ENCODE measurements around the gene C11orf68.

The C11orf68 gene

DNA sequence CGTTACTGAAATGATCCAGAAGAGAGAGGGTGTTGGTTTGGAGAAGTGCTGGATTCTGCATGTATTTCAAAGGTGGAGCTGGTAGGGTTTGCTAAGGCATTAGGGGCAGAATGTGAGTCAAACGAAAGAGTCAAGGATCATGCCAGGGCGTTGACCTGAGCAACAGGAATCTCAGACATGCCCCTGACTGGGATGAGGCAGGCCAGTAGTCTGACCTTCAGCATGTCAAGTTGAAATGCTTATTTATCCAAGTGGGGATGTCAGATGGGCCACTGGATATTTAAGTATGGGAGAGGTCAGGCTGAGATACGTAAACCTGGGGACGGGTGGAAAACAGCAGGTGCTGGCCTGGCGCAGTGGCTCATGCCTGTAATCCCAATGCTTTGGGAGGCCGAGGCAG lies 23.7 kb upstream of the C11orf68 start:
- DNase-seq = no peak

DNA sequence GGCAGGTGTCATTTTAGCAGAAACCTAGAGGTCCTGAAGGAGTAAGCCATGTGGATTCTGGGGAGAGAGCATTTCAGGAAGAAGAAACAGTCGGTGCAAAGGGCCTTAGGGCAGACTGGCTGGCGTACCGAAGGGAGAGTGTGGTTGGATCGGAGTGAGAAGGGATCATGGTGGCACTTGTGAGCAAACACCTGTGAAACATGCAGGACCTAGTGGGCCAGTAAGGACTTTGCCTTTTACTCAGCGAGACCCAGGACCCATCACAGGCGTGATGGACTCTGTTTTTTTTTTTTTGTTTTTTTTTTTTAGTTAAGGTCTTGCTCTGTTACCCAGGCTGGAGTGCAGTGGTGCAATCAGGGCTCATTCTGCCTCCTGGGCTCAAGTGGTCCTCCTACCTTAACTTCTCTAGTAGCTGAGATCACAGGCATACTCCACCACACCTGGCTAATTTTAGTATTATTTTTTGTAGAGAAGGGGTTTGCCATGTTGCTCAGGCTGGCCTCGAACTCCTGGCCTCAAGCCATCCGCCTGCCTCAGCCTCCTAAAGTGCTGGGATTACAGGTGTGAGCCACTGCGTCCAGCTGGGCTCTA lies 23.0 kb upstream of the C11orf68 start:
- DNase-seq = no peak

DNA sequence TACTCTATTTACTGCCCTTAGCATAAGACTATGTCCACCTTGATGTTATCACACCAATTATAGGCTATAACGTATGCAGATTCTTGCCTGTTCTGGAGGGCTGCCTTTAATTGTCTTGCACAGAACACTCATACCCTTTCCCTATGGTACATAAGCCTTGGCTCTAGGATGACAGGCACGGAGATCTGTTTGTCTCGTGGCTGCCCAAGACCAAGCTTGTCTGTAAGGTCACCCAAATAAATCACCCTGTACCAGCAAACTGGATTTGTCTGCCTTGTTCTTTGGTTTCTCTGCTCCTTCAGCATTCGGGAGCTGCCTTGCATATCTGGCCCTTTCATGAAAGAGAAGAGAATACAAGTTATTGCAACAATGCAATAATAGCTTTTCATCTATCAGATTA lies 18.9 kb upstream of the C11orf68 start:
- no peak for DNase-seq

DNA sequence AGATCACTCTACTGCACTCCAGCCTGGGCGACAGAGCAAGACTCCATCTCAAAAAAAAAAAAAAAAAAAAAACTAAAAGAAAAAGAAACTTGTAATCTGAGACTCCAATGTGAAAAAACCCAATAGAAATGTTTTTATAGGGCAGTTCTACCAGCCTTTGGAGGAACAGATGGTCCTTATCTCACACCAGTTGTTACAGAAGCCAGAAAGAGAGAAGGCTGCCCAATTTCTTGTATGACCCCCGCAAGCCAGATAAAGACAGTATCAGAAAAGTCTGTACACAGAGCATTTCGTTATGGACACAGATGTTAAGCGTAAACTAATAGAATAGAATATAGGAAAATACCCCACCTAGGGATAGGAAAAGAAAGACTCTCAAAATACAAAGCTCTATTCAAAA lies 15.2 kb upstream of the C11orf68 start:
- DNase-seq = no peak

DNA sequence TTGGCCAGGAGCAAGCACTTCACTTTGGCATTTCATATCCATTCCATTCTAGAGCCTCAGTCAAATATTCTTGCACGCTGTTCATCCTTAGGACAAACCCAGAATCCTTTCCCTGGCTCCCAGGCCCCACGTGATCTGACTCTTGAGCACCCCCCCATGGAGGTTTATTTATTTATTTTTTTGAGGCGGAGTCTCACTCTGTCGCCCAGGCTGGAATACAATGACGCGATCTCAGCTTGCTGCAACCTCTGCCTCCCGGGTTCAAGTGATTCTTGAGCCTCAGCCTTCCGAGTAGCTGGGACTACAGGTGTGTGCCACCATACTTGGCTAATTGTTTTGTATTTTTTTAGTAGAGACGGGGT lies 13.7 kb upstream of the C11orf68 start:
- DNase-seq = no peak

DNA sequence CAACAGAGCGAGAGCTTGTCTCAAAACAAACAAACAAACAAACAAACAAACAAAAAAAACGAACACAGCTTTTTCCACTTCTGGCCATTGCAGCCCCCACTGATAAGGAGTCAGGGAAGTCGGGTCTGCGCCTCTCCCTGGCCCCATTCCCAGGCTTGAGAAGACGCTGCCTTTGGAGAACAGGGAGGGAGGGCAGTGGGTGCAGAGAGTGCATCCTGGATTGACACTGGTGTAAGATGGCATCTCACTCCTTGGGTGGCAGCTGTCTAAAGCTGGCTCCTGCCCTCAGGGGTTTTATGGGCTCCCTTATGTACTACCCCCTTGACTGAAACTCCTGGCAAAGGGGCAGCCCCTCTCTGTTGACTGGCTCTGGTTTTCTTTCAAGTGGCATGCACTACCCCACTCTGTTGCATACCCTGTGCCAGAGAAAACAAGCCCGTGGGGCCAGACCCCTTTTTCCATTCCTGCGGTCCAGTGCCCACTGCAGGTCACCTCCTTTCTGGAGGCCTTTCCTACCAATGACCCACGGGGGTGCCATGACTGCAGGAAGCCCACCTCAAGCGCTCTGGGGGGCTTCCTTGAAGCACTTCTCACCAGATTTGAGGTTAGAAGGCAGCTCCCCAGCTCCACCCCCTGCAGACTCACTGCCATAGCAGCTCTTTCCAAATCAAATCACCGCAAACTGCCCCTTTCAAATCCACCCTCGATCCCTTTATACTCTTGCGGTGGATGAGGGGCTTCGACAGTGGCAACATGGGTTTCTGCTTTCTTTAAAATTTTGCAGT lies 13.1 kb upstream of the C11orf68 start:
- DNase-seq = no peak

DNA sequence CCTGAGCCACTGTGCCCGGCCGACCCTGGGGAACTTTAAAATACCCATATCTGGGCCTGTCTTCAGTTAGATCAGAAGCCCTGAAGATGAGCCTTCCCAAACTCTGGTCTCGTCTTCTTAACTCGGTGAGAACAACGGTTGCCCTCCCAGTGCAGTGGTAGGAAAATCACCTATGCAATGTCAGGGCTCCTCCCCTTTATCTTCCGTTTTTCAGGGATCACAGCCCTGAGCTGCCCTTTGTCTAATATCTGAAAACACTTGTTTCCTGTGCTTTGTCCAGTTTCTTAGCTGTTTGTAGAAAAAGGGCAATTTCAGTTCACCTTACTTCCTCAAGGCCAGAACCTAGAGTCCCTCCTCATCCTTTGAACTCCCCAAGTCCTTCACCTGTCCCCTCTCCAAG lies 9.8 kb upstream of the C11orf68 start:
- no peak for DNase-seq

DNA sequence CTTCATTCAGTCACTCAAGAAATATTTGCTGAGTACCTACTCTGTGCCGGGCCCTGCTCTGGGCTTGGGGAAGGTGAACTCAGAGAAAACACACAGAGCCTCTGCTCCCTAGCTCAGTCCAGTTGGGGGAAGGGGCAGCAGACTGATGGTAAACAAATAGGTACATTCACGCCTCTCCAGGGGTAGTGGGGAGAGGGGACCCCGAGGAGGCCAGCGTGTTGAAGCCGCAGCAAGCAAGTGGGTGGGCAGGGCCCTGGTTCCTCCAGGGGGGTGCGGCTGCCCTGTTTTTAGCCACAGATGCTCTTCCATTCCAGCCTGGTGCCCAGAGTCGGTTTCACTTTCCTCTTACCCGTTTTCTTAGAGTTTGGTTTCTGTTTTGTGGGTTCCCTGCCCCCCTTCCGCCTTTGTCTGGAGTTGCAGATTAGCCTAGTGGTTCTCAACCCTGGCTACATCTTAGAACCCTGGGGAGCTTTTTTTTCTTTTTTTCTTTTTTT lies 9.1 kb upstream of the C11orf68 start:
- DNase-seq = peak; percentile 77

DNA sequence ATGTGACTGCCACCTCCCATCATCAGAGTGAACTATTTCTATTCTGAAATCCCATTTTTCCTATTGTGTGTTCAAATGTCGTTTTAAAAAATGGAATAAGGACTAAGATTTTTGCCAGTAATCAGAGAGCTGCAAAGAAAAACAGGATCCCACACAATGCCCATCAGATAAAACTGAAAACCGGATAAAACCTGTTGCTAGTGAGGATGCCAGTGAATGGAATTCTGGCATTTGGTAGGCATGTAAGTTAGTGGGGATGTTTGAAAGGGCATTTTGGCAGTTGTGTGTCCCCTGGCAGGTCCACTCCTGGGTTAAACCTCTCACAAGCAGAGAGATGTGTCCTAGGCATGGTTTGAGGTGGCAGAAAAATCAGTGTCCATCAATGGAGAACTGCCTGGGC lies 6.5 kb upstream of the C11orf68 start:
- DNase-seq = no peak

DNA sequence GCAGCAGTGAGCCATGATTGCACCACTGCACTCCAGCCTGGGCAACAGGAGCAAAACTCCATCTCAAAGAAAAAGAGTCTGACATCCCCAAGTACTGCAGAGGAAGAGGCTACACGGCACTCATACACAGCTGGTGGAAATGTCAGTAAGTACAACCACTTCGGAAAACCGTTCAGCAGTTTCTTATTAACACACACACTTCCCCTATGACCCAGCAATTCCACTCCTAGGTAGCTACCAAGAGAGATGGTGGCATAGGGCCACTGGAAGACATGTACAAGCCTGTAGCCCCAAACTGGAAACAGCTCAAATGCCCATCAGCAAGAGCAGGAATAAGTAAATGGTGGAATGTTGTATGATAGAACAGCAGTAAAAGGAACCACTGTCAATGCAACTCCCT lies 3.7 kb upstream of the C11orf68 start:
- DNase-seq = no peak

DNA sequence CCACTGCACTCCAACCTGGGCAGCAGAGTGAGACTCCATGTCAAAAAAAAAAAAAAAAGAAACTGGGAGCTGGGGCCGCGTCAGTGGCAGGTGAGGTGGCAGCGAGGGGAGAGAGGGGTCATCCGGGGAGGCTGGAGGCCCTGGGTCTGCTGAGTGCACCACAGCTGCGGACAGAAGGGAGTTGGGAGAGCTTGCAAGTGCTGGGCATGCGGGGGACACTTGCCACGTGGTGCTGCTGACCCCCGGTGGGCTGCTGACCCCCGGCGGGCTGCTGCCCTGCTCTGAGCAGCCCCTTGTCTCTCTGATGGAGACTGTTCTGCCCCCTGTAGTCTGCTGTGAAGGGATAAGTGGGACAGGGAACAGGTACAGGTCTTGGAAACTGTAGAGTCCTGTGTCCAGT lies 3.0 kb upstream of the C11orf68 start:
- no peak for DNase-seq

DNA sequence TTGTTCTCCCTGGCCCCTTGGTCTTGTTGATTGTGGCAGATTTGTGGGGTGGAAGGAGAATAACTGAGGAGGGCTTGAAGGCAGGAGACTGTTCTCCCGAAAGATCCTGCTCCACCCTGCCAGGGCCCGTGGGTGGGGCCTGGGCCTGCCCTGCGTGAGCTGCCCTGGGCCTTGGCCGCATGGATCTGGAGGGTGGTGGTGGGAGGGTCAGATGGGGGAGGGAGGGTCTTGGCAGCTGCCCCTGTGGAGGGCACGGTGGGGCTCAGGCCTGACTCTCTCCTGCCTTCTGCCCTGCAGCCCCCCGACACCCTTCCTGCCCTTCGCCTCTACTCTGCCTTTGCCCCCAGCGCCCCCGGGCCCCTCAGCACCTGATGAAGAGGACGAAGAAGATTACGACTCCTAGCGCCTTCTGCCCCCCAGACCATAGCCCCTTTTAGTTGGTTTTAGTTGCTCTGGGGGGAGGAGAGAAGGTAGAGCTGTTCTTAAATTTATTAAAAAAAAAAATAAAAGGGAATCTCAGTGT lies 2.2 kb upstream of the C11orf68 start:
- DNase-seq = no peak

DNA sequence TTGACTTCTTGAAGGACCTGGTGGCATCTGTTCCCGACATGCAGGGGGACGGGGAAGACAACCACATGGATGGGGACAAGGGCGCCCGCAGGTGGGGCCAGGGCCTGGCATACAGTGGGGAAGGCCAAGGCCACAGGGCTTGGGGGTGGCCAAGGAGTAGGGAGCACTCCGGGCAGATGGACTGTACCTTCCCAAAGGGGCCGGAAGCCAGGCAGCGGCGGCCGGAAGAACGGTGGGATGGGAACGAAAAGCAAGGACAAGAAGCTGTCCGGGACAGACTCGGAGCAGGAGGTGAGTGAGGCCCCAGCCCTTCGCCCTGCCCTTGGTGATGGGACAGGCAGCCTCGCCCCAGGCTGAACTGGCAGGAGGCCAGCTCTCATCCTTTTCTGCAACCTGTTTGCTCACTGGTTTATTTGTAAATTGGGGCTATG lies 1.5 kb upstream of the C11orf68 start:
- DNase-seq = no peak

DNA sequence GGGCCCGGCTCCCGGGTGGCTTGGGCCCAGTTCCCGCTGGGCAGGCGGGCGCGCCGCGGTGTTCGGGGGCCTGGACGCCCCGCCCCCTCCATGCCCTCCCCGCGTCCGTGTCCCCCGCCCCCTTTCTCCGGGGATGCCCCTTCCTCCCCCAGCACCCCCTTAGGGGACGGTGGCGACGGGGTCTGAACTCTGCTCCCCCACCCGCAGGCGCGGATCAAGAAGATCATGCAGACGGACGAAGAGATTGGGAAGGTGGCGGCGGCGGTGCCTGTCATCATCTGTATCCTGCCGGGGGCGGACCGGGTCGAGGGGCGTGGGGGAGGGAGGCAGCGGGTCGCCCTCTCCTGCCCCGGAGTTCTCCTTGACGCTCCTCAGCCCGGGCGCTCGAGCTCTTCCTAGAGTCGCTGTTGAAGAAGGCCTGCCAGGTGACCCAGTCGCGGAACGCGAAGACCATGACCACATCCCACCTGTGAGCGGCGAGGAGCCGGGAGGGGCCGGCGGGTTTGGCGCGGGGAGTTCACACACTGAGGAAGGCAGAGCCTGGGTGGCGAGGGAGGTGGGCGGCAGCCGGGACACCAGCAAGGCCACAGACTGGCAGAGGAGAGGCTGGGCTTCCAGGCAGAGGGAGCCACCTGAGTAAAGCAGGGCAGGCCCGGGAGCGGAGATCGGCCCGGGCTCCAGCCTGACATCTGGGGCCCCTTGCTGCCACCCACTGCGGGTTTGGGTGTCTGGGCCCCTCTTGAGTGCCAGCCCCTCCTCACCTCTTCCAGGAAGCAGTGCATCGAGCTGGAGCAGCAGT lies 910 bp upstream of the C11orf68 start:
- DNase-seq = peak; percentile 81

DNA sequence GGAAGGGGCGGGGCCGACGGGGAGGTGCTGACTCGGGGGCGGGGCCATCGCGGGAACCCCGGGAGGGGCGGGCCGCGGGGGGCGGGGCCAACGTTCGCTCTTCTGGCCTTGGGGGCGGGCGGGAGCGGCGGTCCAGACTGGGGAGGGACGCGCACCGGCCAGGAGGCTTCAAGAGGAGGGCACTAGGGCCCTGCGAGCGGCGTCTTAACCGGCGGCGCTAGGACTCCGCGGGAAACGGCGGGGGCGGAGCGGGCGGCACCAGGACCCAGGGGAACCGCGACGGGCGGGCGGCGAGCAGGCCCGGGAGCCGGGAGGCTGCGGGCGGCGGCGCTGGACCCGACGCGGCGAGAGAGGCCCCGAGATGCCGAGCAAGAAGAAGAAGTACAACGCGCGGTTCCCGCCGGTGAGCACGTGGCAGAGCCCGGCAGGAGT lies 295 bp upstream of the C11orf68 start, which contains the start of gene DRAP1:
Gene DRAP1, plus strand, starts transcription at position 286 of the 432 bp plus-strand sequence. Its CDS starts 76 bp downstream, at position 362.
- peak; percentile 99 for DNase-seq

DNA sequence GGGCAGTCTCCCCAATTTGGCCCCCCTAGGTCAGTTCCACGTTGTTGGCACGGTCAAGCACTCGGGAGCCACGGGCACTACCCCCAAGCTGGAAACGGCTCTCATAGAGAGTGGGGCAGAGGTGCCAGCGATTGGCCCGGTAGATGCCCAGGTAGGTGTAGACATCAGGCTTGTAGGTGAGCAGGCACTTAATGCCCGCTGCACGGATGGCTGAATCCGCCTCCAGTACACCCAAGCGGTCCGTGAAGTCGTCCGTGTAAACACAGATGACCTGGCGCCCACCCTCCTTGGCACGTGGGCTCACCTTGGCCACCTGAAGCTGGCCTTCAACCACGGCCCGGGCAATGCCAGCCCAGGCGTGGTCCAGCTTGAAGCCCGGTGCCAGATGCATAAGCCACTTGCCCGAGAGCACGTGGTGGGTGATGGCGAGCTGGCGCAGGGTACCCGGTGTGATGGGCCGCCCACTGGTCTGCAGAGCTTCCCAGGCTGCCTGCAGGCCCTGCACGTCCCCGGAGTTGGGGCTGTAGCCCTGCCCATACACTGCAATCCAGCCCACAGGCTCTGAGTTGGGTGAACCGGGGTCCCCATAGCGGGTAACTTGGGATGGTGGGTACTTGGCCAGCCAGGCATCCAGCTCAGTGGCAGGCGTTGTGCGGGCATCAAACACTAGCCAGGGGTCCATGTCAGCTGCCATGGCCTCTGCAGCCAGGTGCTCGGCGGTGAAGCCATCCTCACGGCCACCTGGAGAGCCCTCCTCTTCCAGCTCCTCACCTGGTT lies 1.2 kb downstream of the C11orf68 start:
- no peak for DNase-seq

DNA sequence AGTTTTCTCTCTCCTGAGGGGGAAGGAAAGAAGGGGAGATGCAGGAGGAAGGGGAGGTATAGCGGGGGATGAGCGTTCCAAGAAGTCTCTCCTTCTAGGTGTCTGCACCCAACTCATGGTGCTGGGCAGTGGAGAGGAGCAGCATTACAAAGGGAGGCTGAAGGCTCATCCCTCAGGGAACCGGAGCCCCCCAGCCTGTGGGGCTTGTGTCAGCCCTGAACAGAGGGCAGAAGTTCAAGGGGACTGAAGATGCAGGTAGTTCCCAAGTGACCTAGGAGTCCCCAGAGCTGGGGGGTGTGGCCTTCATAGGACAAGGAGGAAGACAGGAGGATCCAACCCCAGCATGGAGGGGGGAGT lies 1.8 kb downstream of the C11orf68 start:
- no peak for DNase-seq

DNA sequence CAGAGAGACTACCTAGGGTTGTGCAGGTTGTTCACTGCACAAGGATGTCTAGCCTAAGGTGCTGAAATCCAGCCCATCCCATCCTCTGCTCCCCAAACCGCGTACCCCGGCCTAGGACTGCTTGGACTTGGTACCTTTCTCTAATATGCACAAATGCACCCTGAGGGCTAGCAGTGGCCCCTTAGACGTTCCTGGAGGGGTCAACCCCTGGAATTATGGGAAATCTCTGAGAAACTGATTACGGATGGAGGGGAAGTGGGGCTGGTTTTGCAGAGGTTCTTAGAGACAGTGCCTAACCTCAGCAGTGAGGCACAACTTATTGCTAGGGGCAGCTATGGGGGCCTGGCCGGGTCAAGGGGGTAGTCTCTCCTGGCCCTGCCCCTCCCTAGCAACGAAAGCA lies 2.5 kb downstream of the C11orf68 start:
- DNase-seq = no peak

DNA sequence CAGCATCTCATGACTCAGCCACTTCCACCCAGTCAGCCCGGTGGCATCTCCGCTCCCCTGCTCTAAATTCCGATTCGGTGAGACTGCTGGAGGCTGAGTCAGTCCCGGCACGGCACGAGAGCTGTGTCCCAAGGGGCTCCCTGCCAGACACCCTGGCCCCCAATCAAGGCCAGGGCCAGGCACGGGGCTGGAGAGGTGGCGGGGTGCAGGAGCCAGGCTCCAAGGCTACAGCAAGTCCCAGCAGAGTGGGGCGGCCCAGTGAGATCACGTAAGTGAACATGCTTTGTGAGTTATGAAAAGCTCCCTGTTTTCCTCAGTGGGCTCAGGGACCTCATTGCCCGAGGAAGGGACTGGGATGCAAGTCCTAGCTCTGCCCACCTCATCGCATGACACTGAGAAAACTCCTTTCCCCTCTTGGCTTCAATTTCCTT lies 3.0 kb downstream of the C11orf68 start:
- no peak for DNase-seq

DNA sequence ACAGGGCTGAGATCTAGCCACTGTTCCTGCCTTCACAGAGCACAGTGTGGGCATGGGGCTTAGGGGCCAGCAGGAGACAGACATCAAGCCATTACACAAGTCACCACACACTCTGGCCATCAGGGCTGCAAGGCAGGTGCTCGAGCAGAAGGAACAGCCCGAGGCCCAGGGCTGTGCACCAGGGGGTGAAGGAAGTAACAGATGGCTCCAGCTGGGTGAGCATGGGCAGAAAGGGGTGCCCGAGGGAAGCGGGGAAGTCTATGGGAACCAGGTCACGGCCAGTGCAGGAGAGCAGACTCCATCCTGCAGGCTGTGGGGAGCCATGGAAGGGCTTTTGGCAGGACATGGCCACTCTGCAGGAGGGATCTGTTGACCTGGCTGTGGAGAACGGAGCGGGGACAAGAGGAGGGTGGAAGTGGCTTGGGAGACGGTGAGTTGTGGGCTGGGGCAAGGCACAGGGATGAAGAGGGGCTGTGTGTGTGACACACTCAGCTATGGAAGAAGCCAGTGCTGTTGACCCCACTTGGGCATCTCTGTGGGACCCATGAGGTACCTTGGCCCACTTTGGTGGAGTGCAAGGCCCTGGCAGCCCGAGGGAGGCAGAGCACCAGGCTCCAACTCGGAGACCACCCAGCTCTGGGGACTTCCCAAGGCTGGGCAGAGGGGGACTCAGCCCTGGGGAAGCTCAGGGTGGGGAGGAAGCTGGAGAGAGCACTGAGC lies 3.6 kb downstream of the C11orf68 start:
- no peak for DNase-seq

DNA sequence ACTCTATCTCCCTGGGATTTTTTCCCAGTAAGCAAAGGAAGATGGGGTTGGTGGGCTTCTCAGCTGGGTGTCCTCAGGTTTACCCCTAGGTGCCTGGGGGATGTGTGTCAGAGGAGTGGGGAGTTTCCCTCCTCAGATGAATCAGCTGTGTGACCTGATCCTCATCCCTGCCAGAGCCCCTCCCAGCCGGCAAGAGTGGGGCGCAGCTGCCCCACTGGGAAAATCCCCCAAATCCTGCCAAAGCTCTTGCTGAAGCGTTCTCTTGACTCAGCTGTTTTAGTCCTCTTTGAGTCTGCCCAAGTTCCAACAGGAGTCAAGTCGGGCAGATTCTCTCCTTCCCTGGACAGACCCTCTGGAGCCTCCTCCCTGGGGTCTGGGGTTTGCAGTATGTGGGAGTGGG lies 6.0 kb downstream of the C11orf68 start:
- DNase-seq = no peak

Data from activated CD8-positive, alpha-beta memory T cell treated with anti-CD3 and anti-CD28 coated beads, Interleukin-2, amount 50 U/mL, for 48 hours (primary cell).